ENCODE measurements around the gene PLEKHH2.

GRCh38 chr2:43648994-43649701, 12.1 kb downstream of the PLEKHH2 start:
- TF ChIP-seq CTCF (conservative IDR thresholded peaks at IDR 0.05) = no peak
- no peak for TF ChIP-seq ZFX (IDR thresholded peaks at IDR 0.05)

Data from C4-2B (cell line).